Islet of Langerhans (tissue), 1 donor: ENCODE results near the gene ZNF48.
A peak's percentile ranks its signal among the peaks of the same experiment; 100 is the strongest.

Experiments used
- FAIRE-seq: peaks from one replicate; lab custom pipeline; 2011; peaks lifted over from hg19 to GRCh38; lab: Jason Lieb, UNC

The ZNF48 gene

GRCh38 chr16:30407804-30408534 is 12.7 kb downstream of the ZNF48 start:
- FAIRE-seq, result no peak

- no peak for FAIRE-seq
These were observed 14.2 kb downstream of the ZNF48 start for GRCh38 chr16:30409125-30410060.

- no peak for FAIRE-seq
These were observed 18.0 kb downstream of the ZNF48 start for GRCh38 chr16:30413112-30413806.

DNA sequence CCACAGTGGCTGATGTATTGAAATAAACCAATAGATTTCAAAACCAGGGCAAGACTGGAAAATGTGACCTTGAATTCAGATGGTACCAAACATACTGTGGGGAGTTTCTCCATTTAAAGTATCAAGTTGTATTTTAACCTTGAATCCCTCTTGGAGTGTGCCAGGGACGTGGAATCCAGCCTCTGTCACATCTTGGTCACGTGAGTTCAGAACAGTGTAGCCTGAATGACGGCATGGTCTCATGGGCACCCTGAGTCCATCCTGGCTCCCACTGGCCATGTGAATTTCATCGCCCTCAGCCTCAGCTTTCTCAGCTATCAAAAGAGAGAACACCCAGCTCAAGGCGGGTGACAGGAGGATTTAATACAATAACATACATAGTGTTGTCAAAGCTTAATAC is 18.9 kb downstream of the ZNF48 start:
- no peak for FAIRE-seq

GRCh38 chr16:30416047-30416603 is 20.9 kb downstream of the ZNF48 start:
- FAIRE-seq, result no peak

- FAIRE-seq, result no peak
These were observed 21.7 kb downstream of the ZNF48 start for GRCh38 chr16:30416624-30417528.

DNA sequence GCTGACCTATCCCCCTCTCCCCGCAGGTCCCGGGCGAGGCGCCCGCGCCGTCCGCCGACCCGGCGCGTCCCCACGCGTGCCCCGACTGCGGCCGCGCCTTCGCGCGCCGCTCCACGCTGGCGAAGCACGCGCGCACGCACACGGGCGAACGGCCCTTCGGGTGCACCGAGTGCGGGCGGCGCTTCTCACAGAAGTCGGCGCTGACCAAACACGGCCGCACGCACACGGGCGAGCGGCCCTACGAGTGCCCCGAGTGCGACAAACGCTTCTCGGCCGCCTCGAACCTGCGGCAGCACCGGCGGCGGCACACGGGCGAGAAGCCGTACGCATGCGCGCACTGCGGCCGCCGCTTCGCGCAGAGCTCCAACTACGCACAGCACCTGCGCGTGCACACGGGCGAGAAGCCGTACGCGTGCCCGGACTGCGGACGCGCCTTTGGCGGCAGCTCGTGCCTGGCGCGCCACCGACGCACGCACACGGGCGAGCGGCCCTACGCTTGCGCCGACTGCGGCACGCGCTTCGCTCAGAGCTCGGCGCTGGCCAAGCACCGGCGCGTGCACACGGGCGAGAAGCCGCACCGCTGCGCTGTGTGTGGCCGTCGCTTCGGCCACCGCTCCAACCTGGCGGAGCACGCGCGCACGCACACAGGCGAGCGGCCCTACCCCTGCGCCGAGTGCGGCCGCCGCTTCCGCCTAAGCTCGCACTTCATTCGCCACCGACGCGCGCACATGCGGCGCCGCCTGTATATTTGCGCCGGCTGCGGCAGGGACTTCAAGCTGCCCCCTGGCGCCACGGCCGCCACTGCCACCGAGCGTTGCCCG is 22.5 kb downstream of the ZNF48 start:
- no peak for FAIRE-seq

DNA sequence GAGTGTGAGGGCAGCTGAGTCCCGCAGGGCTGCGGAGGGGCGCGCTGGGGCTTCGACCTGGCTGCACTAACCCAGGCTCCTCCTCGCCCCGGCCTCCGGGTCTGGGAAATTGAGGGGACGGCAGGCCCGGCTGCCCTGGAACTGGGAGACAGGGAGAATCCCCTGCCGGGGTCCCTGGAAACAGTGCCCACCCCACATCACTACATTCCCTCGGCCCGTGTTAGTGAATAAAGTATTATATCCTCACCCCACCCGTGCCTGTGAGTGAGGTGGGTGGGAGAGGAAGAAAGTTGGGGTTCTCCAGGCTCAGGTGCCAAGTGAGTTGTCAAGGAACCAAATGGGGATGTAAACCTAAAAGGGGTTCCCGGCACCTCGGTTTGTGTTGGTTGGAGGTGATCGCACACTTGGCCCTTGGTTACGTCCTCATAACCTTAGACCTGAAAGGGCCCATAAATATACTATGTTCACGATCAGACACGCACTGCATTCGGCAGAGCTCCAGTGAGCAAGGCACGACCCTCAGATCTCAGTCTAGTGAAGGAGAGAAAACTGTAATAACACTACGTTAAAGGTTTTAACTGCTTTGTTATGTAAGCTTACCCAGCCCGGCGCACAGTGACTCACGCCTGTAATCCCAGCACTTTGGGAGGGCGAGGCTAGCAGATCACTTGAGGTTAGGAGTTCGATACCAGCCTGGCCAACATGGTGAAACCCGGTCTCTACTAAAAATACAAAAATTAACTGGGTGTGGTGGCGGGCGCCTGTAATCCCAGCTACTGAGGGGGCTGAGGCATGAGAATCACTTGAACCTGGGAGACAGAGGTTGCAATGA is 23.3 kb downstream of the ZNF48 start:
- no peak for FAIRE-seq

DNA sequence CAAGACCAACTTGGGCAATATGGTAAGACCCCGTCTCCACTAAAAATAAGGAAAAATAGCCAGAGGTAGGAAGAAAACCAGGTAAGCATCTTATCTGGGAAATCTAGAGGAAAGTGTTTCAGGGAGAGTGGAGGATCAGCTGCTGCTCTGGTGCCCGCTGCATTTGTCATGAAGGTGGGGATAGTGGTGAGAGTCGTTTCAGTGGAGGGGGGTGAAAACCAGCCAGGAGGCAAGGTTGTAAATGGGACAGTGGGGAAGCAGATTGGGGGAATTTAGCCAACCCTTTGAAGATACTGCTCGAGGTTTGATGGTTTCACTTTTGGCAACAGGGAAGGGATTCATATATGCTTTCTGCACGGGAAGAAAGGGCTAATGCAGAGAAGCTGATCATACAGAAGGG is 25.8 kb downstream of the ZNF48 start:
- FAIRE-seq, result no peak

- FAIRE-seq, result no peak
These were observed 32.8 kb downstream of the ZNF48 start for GRCh38 chr16:30428055-30428454.

GRCh38 chr16:30429418-30429677 is 34.1 kb downstream of the ZNF48 start:
- no peak for FAIRE-seq

GRCh38 chr16:30429678-30430427 is 34.6 kb downstream of the ZNF48 start, which contains the start of gene DCTPP1:
Gene DCTPP1, minus strand, starts transcription at chr16:30430030. Its CDS starts 50 bp downstream, at chr16:30429980.
- FAIRE-seq, result peak; percentile 73

DNA sequence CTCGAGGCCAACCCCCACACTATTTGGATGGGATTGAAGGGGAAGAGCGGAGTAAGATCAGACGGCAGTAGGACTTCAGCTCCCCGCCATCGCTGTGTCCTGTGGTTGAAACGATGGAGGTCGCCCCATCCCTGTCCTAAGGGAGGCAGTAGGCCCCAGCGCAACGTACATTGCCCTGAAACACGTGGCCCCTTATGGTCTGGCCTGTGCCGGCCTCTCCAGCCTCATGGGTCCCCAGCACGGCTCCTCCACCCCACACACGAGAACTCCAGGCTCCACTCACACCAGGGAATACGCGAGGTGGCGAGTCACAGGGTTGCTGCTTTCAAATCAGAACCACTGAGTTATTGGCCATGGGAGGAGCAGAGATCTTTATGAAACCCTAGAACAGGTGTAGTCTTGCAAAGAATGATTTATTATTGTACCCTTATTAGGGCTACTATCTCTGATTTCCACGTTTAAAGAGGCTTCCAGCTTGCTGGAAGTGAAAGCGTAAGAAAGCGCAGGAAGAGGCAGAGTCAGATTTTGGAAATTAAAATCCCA is 35.3 kb downstream of the ZNF48 start:
- FAIRE-seq, result no peak

- FAIRE-seq, result no peak
These were observed 39.6 kb downstream of the ZNF48 start for GRCh38 chr16:30434852-30435251.

DNA sequence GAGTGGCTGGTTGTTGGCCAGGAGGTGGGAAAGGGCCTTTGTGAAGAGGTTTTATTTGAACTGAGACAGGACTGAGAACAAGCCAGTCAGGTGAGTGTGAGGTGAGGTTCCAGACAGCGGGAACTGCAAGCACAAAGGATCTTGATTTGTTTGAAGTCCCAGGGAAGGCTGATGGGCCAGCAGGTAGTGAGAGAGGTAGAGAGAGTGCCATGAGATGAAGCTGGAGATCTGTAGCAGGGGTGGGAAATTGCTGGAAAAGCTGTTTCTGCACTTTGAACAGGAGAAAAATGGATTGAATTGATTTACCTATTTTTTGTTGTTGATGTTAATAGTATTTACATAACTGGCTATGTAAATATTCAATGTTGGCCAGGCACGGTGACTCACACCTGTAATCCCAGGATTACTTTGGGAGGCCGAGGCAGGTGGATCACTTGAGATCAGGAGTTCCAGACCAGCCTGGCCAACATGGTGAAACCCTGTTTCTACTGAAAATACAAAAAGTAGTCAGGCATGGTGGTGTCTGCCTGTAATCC is 42.4 kb downstream of the ZNF48 start:
- no peak for FAIRE-seq

GRCh38 chr16:30438835-30439234 is 43.6 kb downstream of the ZNF48 start:
- FAIRE-seq, result no peak

GRCh38 chr16:30439720-30440348 is 44.6 kb downstream of the ZNF48 start:
- no peak for FAIRE-seq

GRCh38 chr16:30443631-30444030 is 48.4 kb downstream of the ZNF48 start:
- no peak for FAIRE-seq
